ENCODE data around the gene FANCC.

Gene FANCC

DNA sequence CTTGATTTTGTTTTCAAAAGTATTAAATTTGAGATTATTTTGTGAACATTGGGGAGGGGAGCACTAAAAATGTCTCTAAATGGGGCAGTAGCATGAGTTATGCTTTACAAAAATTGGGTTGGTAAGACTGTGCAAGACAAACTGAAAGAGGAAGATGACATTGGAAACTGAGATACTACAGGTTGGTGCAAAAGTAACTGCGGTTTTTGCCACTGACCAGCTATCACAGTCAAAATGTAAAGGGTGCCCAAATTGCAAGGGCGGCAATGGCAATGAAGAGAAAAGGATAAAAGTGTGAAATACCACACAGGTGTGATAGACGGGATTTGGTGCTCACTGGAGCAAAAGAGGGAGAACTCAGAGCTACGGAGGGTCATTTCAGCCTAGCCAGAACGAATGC lies 124.0 kb downstream of the FANCC start:
- DNase-seq = no peak

DNA sequence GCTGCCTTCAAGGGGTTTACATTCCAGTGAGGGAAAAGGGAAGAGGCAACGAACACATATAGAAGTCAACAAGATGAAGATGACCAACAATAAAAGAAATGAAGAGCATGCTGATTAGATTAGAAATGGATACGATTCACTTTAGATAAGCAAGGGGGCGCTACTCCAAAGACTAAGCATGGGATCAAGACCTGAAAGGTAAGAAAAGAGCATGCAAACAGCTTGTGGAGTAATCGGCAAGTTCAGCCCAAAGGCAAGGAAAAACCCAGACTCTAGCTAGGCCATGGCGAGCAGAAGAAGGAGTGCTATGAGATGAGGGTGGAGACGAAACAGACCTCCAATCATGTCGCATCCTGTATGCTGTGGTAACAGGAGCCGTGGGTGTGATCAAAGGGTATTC lies 124.4 kb downstream of the FANCC start:
- no peak for DNase-seq

DNA sequence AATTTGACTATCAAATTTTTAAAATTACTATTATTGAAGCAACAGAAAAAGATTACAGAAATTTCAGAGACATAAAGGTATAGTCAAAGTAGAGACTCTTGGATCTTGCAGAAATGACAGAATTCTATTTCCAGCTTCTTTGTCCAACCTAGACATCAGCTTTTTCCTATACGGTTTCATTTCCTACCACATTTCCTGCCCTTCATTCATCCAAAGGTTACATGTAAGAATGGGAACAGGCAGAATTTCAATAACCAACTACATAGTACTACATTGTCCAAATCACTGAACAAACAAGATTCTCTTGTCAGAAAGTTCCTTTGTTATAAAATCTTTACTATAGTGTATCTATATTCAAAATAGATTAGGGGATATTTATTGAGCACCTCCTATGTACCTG lies 124.9 kb downstream of the FANCC start:
- DNase-seq = no peak

DNA sequence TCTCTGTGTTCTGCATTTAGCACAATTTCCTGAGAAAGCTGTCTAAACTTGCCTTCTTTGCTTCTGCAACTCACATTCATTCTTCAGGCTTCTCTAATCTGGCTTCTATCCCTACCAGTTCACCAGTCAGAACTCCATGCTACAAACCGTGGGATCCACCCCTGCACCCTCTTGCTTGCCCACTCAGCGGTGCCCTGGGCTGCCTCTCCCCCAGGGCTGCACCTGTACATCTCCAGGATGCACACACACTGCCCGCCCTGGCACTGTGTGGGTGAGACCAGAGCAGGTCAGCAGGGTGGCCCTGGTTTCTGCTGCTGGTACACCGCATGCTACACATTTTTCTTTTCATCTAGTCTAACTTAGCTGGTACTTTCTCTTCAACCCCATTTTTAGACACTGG lies 127.1 kb downstream of the FANCC start:
- DNase-seq = no peak

DNA sequence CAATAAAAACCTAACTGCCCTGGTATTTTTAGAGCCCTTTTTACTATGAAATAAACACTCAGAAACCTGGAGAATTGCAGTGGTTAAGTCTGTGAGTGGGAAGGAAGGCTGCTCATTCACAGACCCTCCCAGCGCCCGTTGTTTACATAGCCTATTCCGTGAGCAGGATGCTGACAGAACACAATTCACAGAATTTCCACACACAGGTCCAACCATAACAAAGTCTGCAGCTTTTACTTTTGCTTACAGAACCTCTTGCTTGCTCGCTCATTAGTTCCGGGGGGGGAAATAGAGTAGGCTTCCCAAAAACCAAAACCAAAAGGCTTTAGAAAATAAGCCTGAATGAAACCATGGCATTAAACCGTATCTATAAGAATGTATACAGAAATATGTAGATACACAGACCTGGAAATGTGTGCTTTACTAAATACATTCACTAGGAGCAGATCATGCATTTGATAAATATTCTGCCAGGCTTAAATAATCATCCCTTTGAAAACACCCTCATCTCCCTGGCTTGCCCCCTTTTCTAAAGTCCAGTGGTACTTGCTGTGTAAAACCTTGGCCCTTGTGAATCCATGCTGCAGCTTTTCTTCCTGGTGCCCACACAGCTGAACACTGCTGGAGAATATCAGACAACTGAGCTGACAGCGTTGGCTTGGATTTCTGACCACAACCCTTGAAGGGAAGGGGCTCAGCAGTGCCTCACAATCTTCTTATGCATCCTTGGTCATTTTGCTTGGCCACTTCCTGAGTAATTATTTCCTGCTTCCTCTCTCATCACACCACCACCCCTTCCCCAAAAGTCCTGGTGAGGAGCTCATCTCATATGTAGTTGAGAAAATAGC lies 128.0 kb downstream of the FANCC start:
- DNase-seq = no peak

DNA sequence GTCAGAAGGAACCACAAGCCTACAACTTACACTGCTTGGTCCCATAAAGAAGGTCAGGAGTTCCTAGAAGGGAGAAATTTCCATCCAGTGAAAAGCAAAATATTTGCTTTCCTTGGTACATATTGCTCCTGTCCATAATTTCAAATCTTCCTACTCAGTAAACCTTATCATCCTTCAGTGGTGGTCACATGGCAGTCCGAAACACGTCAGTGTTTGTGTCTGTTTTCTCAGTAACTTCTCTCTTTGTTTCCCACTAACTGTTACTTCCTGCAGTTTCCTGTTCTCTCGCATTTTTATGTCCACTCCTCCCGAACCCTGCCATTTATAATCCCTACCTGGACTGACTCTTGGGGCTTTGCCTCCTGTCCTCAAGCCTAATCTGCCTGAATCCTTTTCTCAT lies 129.1 kb downstream of the FANCC start:
- no peak for DNase-seq

DNA sequence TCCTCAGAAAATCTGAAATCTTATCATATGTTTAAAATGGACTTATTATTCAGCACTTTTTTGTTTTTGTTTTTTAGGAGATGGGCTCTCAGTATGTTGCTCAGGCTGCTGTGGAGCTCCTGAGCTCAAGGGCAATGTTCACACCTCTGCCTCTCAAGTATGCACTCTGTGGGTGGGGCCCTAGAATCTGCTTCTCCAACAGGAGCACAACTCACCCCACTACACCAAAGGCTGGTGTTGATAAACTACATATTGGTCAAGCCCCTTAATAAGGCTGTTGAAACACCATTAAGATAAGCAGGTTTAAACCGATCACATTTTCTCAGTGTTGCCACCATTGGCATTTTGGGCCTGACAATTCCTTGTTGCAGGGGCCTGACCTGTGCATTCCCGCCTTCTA lies 131.6 kb downstream of the FANCC start:
- DNase-seq = no peak

DNA sequence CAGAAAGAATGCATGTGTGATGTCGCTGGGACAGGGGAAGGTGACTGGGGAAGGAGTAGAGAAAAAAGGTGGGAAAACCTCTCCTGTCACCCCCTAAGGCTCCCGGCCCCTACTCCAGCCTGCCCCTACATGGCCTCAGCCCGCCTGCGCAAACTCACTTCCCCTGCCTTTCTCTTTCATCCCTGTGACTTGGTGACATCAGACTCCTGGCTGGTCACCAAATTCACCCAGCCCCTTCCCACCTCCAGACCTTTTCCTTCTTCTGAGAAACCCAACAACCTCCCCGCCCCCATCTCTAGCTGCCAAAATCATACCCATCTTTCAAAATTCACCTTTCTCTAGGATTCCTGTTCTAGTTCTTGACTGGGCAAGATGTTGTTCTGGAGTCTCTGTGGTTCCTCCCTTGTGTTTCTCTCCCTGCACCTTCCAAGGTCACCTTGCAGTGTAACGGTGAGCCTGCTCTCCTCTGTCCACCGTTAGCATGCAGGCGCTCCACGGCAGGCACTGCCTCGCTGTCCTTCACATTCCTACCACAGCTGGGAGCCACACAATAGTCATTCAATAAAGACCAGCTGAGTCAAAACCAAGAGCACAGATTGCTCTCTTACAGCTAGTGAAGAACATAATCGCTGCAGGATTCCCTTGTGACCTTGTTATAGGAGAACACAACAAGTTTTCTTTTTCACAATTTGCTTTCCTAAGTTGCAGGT lies 134.5 kb downstream of the FANCC start:
- DNase-seq = no peak

DNA sequence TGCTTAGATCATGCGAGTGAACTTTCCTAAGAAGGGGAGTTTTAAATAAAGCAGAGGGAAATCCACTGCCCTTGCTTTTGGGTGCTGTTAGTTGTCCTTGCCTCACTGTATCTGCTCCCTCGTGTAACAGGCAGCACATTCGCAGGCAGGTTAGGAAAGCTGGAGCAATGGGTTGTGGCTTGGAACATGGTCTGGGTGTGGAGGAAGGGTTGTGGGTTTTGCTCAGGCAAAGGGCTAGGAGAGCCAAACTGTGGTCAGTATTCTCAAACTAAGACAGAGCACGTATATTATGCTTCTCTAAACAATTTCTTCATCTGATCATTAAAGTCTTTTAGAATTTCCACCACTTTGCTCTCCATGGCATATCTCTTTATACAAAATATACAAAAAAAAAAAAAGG lies 135.7 kb downstream of the FANCC start:
- DNase-seq = no peak

DNA sequence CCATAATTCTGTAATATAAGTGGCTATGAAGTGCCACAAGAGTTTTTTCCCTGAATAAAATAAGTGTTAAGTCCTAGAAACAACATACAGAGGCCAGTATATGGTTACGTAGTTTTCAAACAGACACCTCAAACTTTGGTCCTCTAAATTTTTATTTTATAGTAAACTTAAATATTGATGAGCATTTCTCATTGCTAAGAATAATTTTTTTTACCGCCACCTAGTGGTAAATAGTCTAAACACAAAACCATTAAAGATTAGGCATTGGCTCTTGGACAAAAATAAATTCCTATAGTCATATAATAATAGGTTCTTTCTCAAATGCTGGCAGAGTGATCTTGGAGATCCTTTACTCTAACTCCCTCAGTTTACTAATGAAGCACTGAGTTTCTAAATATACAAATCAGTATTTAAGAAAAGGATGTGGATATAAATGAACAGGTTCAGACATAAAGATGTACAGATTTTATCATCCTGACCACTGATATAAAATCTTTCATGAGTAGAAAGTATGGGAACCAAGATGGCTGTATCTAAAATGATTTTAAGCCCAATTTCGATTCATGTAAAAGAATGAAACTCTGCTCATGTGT lies 136.2 kb downstream of the FANCC start:
- no peak for DNase-seq

DNA sequence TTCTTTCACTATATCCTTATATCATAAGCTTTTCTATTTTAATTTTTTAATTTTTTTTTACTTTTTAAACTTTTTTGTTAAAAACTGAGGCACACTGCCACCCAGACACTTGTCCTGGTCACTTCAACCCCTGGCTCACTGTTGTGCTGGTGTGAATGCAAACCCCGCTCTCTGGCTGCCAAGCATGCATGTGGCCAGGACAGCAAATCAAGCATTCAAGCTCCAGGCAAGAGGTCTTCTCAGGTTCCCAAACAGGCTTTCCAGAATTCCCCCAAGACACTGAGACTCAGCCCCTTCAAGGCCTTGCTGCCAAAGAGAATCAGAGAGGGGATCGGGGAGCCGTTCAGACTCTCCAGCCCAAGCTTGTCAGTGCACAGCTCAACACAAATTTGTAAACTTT lies 139.9 kb downstream of the FANCC start:
- no peak for DNase-seq

DNA sequence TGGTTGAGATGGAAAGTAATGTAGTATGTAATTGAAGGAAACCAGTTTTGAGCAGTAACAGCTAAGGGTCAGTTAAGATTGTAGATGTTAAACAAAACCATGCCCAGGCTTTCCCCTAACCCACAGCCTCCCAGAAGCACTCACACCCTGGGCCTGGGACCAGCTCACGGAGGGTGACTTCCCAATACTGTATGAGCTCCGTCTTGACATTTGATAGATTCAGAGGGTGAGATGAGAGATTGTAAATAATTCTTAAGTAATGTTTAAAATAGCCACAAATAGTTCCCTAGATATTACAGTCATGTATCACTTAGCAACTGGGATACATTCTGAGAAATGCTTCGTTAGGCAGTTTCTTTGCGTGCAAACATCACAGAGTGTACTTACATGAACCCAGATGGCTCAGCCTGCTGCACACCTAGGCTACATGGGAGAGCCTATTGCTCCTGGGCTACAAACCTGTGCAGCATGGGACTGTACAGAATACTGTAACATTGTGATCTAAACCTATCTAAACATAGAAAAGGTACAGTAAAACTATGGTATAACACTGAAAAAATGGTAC lies 140.7 kb downstream of the FANCC start:
- DNase-seq = no peak

DNA sequence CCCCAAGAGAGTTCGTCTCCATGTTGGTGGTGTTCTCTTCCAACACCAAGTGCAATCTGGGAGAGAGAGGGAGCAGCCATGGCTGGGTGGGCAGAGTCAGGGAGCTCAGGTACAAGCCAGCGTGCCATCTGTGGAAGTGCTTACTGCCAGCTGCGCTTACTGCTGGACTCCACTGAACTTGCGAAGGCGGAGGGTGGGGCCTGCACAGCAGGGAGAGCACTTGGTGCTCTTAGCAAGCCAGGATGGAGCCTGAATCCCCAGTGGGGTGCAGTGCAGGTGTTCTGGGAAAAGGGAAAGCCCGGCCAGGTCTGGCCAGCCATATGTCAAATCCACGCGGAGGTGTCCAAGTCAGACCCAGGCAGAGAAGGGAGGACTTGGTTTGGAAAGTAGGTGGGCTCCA lies 142.0 kb downstream of the FANCC start:
- no peak for DNase-seq

DNA sequence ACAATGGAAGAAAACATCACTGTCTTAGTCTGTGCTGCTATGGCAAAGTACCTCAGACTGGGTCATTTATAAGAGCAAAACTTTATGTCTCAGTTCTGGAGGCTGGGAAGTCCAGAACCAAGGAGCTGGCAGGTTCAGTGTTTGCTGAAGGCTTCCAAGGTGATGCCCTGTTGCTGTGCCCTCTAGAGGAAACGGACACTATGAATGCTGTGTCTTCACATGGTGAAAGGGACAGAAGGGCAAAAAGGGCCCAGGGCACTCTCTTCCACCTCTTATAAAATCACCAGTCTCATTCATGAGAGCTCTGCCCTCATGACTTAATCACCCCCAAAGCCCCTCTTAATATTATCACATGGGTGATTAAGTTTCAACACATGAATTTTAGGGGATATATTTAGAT lies 143.5 kb downstream of the FANCC start:
- no peak for DNase-seq

DNA sequence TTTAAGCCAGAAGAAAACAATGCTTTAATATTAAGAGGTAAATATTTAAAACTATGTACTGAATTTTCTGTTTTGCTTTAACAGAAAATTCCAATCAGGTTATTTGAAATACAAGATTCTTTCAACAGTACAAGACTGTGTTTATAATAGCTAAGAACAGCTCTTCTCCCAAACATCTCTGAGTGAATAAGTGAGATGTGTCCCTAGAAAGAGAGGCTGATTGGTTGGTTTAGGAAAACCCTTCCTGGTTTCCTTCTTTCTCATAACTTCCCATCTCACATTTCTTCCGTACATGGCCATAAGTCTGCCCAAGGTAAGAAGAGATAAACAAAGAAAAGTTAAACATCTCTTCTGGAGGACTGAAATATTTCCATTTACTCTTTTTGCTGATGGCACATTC lies 145.9 kb downstream of the FANCC start:
- no peak for DNase-seq

DNA sequence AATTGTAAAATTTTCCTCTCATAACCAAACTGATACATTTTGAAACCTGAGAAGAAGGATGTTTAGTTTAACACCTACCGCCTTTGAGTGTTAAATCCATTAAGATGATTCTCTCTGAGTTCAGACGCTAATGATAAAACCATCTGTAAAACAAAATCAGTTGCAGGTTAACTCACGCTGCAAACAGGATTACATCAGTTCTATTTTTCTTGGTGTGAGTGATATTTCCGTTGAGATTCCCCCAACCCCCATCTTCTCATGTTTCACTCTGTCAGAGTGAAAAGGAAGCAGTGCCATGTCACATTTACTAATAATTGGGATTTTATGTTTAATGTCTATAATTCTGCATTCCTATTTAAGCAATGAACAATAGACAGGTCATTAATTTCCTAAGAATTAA lies 146.5 kb downstream of the FANCC start:
- DNase-seq = no peak

DNA sequence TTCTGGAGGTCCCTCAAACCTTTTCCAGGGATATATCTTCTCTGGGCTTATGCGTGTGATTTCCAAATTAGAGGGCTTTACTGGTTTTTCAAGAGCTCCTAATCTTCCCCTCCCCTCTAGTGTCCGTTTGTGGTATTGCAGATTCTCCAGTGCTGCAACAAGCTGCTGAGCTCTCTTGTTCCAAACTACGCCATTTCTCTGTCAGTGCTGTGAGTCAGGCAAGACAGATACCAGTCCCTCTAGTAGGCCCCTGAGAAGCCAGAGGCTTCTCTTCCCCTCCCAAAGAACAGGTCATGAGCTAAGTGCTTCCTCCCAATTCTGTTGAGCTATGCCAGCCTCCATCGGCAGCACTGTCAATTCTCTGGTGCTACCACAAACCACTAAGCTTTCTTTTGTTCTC lies 149.5 kb downstream of the FANCC start:
- DNase-seq = peak in 2 of 56 donors; percentile 8 to 44

DNA sequence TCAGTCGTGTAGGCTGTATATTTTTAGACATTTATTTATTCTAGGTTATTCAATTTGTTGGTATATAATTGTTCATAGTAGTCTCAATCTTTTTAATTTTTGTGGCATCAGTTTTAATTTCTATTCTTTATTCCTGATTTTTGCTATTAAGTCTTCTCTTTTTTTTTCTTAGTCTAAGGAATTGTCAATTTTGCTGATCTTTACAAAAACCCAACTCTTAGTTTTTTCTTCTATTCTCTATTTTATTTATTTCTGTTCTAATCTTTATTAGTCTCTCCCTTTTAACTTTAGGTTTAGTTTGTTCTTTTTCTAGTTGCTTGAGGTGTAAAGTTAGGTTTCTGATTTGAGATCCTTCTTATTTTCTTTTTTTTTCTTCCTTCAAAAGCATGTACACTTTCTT lies 152.5 kb downstream of the FANCC start:
- no peak for DNase-seq

DNA sequence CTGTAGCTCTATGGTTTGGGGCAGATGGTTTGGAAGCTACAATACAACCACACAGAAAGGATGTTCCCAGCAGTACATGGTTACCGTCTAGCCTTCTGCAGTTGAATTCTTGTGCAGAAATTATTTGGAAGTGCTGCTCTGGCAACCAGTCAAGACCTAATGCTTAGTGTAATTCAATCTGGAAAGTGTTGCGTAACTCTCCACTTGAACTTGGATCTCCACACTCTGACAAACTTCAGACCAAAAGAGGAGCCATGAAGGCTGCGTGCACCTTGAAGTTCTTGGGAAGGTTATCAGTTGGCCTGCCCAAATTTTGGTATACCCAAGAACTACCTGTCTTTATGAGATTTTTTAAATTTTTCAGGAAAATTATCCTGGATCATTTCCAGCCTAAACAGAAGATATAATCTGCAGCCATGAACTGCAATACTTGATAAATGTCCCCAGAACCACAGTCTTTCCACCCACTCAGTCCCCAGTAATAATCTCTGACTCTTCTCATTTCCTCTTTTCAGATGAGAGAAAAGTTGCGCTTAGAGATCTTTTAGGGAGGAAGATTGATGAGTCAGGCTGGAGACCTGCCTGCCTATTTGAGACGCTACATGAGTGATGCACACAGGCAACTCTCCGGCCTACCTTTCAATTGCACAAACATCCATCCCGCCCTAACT lies 159.9 kb downstream of the FANCC start:
- DNase-seq = no peak

DNA sequence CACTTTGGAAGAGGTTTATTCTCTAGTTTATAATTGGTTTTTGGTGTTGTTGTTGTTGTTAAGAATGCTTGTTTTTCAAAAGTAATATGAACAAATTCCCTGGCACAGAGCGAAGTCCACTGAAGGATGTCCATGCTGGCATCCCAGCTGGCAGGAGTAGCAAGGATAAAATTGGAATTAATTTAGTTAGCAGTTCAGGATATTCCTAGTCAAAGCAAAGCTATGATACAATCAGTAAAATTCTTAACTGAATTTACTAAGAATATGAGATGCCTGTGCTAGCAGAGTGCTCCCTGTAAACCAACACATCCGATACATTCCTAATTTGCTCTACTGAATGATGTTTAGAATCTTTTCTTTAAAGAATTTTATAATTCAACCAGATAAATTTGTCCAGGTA lies 161.4 kb downstream of the FANCC start:
- DNase-seq = no peak

DNA sequence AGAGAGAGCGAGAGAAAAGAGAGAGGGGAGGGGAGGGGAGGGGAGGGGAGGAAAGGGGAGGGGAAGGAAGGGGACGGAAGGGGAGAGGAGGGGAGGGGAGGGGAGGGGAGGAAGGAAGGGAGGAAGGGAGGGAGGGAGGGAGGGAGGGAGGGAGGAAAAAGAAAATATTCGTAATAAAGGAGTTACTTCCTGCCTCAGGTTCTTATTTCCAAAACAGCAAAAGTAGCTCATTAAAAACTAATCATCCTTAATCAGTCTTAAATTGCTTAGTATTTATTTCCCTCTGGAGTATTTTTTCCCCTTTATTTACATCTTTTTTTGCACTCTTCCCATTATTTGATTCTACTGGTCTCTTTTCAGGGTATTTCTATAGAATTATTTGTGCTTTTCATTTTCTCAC lies 162.3 kb downstream of the FANCC start:
- no peak for DNase-seq

DNA sequence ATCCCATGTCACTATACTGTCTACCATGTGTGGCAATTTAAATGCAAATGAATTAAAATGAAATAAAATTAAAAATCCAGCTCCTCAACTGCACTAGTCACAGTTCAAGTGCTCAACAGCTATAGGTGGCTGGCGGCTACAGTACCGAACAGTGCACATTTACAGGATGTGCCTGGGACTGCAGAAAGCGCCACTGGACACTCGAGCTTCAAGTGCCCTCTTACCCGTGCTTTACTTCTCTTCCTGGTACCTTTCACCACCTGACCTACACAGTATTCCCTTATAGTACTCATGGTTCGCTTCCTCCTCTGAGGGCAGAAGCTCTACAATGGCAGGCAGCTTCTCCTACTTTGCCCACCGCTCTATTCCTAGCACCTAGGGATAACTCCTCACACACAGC lies 166.6 kb downstream of the FANCC start:
- DNase-seq = no peak

Measured in amygdala (tissue), 56 donors.